HepG2 (cell line): ENCODE results near the gene SH2D3C. TPM values are rescaled to one million over a fixed set of nuclear protein-coding genes. Genes with fewer than 3 reads are reported as not detected.

Experiments used
- ATAC-seq: fragments of 200-7000 bp; cut with Tn5 transposase; 3 replicates; pipeline ENCODE4 v1.9.1; 2020; ENCODE audit warnings: mild to moderate bottlenecking, moderate library complexity
- BruUV-seq: library from RNA; stranded (reverse); fragments of 400-500 nt; replicated peaks from 2 replicates; lab custom pipeline; 2021; lab: Mats Ljungman, UMichigan
- CTCF ChIA-PET: fragments of 300-600 bp; formaldehyde crosslinking; extraction: SDS; loops from one replicate; lab custom pipeline; 2021; ENCODE audit warnings: low total read pairs, inconsistent platforms, low intra/inter-chr PET ratio; lab: Yijun Ruan, JAX
- POLR2A ChIA-PET: fragments of 350-600 bp; sonication (Branson Sonifier 250); formaldehyde crosslinking; loops from one replicate; lab custom pipeline; 2020; ENCODE audit warnings: antibody characterized with exemption, inconsistent platforms; lab: Yijun Ruan, JAX
- DNase-seq: peaks from one replicate; pipeline ENCODE4 v3.0.0-alpha.2; 2015; ENCODE audit warnings: low spot score
- FAIRE-seq: peaks from 3 replicates; lab custom pipeline; 2011; peaks lifted over from hg19 to GRCh38; lab: Jason Lieb, UNC
- H2AFZ ChIP-seq: one replicate; pipeline ENCODE4 v1.6.1; 2011; ENCODE audit warnings: low read length, inconsistent platforms
- H3K27ac ChIP-seq: fragments of 300-600 bp; 3 replicates; pipeline ENCODE4 v1.8.0; 2011; ENCODE audit warnings: mixed run types, mild to moderate bottlenecking, mixed read lengths, low read length, inconsistent platforms; ENCODE audit not compliant: insufficient read depth; ENCODE audit errors: extremely low read length
- H3K27me3 ChIP-seq, 2 experiments: fragments of 200-600 bp in 1 of 2; 2 replicates in 1 of 2; 3 replicates in 1 of 2; pipeline versions ENCODE4 v1.6.0 to v1.8.0; 2011; ENCODE audit warnings: low read length in 2 of 2, mild to moderate bottlenecking in 2 of 2, moderate library complexity in 2 of 2, inconsistent platforms in 1 of 2; ENCODE audit not compliant: insufficient read depth in 2 of 2, control insufficient read depth in 1 of 2
- H3K36me3 ChIP-seq, 2 experiments: fragments of 200-600 bp in 1 of 2; replicated peaks in 1 of 2; 2 replicates in 1 of 2; 3 replicates in 1 of 2; pipeline versions ENCODE4 v1.5.1 to v1.8.0; 2011; ENCODE audit warnings: low read length in 2 of 2, inconsistent platforms in 1 of 2; ENCODE audit not compliant: insufficient read depth in 2 of 2, control insufficient read depth in 1 of 2
- H3K4me1 ChIP-seq: 2 replicates; pipeline ENCODE4 v1.5.1; 2012; ENCODE audit warnings: low read length, inconsistent platforms; ENCODE audit not compliant: insufficient read depth
- H3K4me2 ChIP-seq: 2 replicates; pipeline ENCODE4 v1.6.0; 2011; ENCODE audit warnings: low read depth, low read length, inconsistent platforms
- H3K4me3 ChIP-seq, 3 experiments: fragments of 200-600 bp in 1 of 3; sonication (generic), shearing (Covaris generic) in 1 of 3; replicated peaks in 1 of 3; 2 replicates each; pipeline ENCODE4 v1.5.1; 2011 to 2016; ENCODE audit warnings: low read length in 3 of 3, inconsistent platforms in 2 of 3, low read depth in 2 of 3, mild to moderate bottlenecking in 2 of 3, control low read depth in 1 of 3, mixed read lengths in 1 of 3; ENCODE audit not compliant: insufficient read depth in 1 of 3
- H3K79me2 ChIP-seq: one replicate; pipeline ENCODE4 v1.6.1; 2011; ENCODE audit warnings: low read length, inconsistent platforms; ENCODE audit not compliant: insufficient read depth
- H3K9ac ChIP-seq: 2 replicates; pipeline ENCODE4 v1.6.0; 2011; ENCODE audit warnings: mild to moderate bottlenecking, low read depth, low read length, inconsistent platforms; ENCODE audit not compliant: insufficient read depth
- H3K9me3 ChIP-seq: 2 replicates; pipeline ENCODE4 v1.5.1; 2012; ENCODE audit warnings: mild to moderate bottlenecking, low read length
- H4K20me1 ChIP-seq: 2 replicates; pipeline ENCODE4 v1.6.0; 2011; ENCODE audit warnings: inconsistent platforms, mild to moderate bottlenecking, low read length, moderate library complexity; ENCODE audit not compliant: insufficient read depth
- ARNT2 ChIP-seq: sonication (generic); formaldehyde crosslinking; IDR thresholded peaks from 2 replicates; pipeline ENCODE4 v1.8.0; 2022; ENCODE audit warnings: mild to moderate bottlenecking, low read depth, missing genetic modification reagents, moderate library complexity
- MAFF ChIP-seq: IDR thresholded peaks from 2 replicates; pipeline ENCODE4 v1.6.1; 2011; ENCODE audit warnings: low read depth, low read length, improper control_type of control experiment
- MAFK ChIP-seq, 2 experiments: IDR thresholded peaks in 1 of 2; conservative IDR thresholded peaks in 1 of 2; 2 replicates each; pipeline ENCODE4 v1.6.1; 2011; ENCODE audit warnings: improper control_type of control experiment in 2 of 2, low read length in 2 of 2
- MEF2D ChIP-seq: sonication (generic); formaldehyde crosslinking; IDR thresholded peaks from 2 replicates; pipeline ENCODE4 v1.5.1; 2020; ENCODE audit warnings: mild to moderate bottlenecking, missing genetic modification reagents
- MYC ChIP-seq: sonication (generic); formaldehyde crosslinking; IDR thresholded peaks from 2 replicates; pipeline ENCODE4 v1.9.0; 2021; ENCODE audit warnings: missing genetic modification reagents, borderline replicate concordance
- ZMAT3 ChIP-seq: sonication (generic); formaldehyde crosslinking; conservative IDR thresholded peaks from 2 replicates; pipeline ENCODE4 v1.7.0; 2021; ENCODE audit warnings: missing genetic modification reagents
- WGBS: methylation state at CpG from one replicate; pipeline ENCODE4 v1.1.6; 2017; ENCODE audit warnings: low lambda C conversion rate; 5-methylcytosine and 5-hydroxymethylcytosine counted together
- in situ Hi-C: cut with HindIII; loops from 2 replicates; pipeline ENCODE4 v1.10.0; 2017; ENCODE audit warnings: low pct_unique_long_range_greater_than_20kb; ENCODE audit not compliant: extremely low pct_ligation_motif_present
- intact Hi-C: fragments of 100-400 bp; cut with micrococcal nuclease; formaldehyde crosslinking; loops from one replicate; pipeline ENCODE4 v1.10.0; 2022; ENCODE audit not compliant: unreplicated experiment
- microRNA-seq: library from miRNA; unstranded; fragments of <30 nt; microRNA quantifications from one replicate; pipeline ENCODE4, GENCODE V29; 2020
- polyA plus RNA-seq, 8 experiments: library from polyadenylated mRNA; depleted of rRNA in 3 of 8; stranded (reverse) in 7 of 8; unstranded in 1 of 8; fragments of >200 nt; fragmentation: Illumina TruSeq in 4 of 8; extraction: Trizol in 4 of 8; gene quantifications; 2 replicates each; pipeline versions ENCODE4 v1.2.1 to v1.2.3, GENCODE V29; 2011 to 2016; ENCODE audit warnings: low read depth in 4 of 8, missing spikeins in 1 of 8, mixed read lengths in 1 of 8; ENCODE audit not compliant: insufficient read depth in 1 of 8
- total RNA-seq, 5 experiments: library from RNA; depleted of rRNA; stranded (reverse); fragments of >200 nt; fragmentation: Illumina TruSeq; extraction: Trizol; gene quantifications; 2 replicates each; pipeline ENCODE4 v1.2.3, GENCODE V29; 2016; ENCODE audit warnings: low read depth in 1 of 5
- TF ChIP-seq, protein P1 (sequence below): sonication (generic); formaldehyde crosslinking; IDR thresholded peaks from 2 replicates; pipeline ENCODE4 v1.5.0; 2020; ENCODE audit warnings: missing genetic modification reagents

SH2D3C gene
- total and polyA plus RNA-seq, 2 of the 13 experiments (the other 11 are each of a cell fraction or from before 2014, with no cell fraction given), result not detected

DNA sequence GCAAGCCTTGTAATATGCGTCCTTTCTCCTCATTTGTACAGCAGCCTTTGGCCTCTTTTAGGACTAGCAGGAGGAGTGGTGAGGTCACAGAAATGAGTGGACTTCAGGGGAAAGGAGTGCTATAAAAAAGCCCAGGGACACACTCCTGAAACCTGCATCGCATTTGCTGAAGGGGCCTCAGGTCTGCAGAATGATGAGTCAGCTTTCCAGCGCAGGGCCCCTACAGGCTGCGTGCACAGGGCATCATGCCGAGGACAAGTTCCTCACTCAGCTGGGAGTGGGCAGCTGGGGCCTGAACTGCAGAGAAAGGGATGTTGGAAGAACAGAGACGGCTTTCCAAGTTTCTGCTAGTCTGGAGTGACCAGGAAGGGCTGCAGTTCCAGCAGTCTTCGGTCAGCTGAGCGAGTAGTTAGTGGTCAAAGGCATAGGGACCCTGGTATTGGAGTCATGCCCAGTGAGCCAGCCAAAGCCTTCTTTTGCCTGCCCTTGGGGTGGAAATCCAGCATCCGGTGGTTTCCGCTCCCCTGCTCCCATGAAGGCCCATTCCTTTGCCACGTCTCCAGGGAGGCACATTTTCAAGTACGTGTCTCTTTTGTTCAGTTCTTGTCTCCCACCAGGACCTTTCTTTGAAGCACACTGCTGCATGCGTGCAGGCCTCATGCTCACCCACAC lies 89.0 kb downstream of the SH2D3C start:
- WGBS, result 79% methylated on average over 12 of the region's 13 CpGs
- Histone ChIP-seq H2AFZ (no peak overlapping the region), H3K9ac (no peak overlapping the region), H3K9me3 (no peaks in the 10 kb centered on the region), H3K4me1 (peaks cover 15% of the 10 kb centered on the region), H3K4me3 (no peak overlapping the region), H4K20me1 (no peaks in the 10 kb centered on the region), H3K36me3 (no peaks in the 10 kb centered on the region), H3K27me3 (no peaks in the 10 kb centered on the region), H3K27ac (no peak overlapping the region), H3K79me2 (no peaks in the 10 kb centered on the region), H3K4me2 (no peak overlapping the region)
- TF ChIP-seq ZMAT3 (CRISPR knock-in tag), result no peak
- peak; percentile 78 for TF ChIP-seq MAFF
- TF ChIP-seq ARNT2 (CRISPR knock-in tag), result no peak
- TF ChIP-seq MEF2D (CRISPR knock-in tag), result no peak
- TF ChIP-seq, protein P1, sequence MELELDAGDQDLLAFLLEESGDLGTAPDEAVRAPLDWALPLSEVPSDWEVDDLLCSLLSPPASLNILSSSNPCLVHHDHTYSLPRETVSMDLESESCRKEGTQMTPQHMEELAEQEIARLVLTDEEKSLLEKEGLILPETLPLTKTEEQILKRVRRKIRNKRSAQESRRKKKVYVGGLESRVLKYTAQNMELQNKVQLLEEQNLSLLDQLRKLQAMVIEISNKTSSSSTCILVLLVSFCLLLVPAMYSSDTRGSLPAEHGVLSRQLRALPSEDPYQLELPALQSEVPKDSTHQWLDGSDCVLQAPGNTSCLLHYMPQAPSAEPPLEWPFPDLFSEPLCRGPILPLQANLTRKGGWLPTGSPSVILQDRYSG, result no peak
- peak; percentile 70 to 89 for TF ChIP-seq MAFK (conservative IDR thresholded peaks at IDR 0.05 in 1 of 2, IDR thresholded peaks at IDR 0.05 in 1 of 2; ENCODE audit: low read length in 2 of 2)
- TF ChIP-seq MYC (CRISPR knock-in tag), result no peak
- in situ Hi-C loops, result no loop called here
- ATAC-seq, result no peak
- intact Hi-C loops, result no loop called here
- DNase-seq, result no peak
- ChIA-PET CTCF (no interaction called here), POLR2A (no interaction called here)
- no peak for FAIRE-seq
- no TSS peak for BruUV-seq

Small RNA genes lying within 50 kb of the gene (microRNA-seq; reads per million reads assigned to microRNA genes)
- gene MIR2861 (not detected), gene MIR3960 (not detected)

Other genes starting within 250 kb of the SH2D3C start
- 2.9 and 4.4 TPM in 2 replicates for gene STXBP1, start 166.4 kb downstream of the SH2D3C start, total RNA-seq (2016; rRNA removed; fragmentation: Illumina TruSeq; extraction: Trizol)
- gene STXBP1, start 166.4 kb downstream of the SH2D3C start, polyA plus RNA-seq (2011; rRNA removed), result 2.9 and 4.1 TPM in 2 replicates
- gene CFAP157, start 71.7 kb downstream of the SH2D3C start, total RNA-seq (2016; rRNA removed; fragmentation: Illumina TruSeq; extraction: Trizol), result not detected in 2 replicates
- gene CFAP157, start 71.7 kb downstream of the SH2D3C start, polyA plus RNA-seq (2011; rRNA removed), result 0.07 TPM in 1 of 2 replicates, not detected in the other
- 7.6 and 10.4 TPM in 2 replicates for gene PTRH1, start 63.0 kb downstream of the SH2D3C start, total RNA-seq (2016; rRNA removed; fragmentation: Illumina TruSeq; extraction: Trizol)
- 4.0 and 5.4 TPM in 2 replicates for gene PTRH1, start 63.0 kb downstream of the SH2D3C start, polyA plus RNA-seq (2011; rRNA removed)
- gene TTC16, start 62.6 kb downstream of the SH2D3C start, total RNA-seq (2016; rRNA removed; fragmentation: Illumina TruSeq; extraction: Trizol), result not detected in 2 replicates
- gene TTC16, start 62.6 kb downstream of the SH2D3C start, polyA plus RNA-seq (2011; rRNA removed), result not detected in 2 replicates
- 5.5 and 7.2 TPM in 2 replicates for gene TOR2A, start 43.4 kb downstream of the SH2D3C start, total RNA-seq (2016; rRNA removed; fragmentation: Illumina TruSeq; extraction: Trizol)
- 3.5 and 4.9 TPM in 2 replicates for gene TOR2A, start 43.4 kb downstream of the SH2D3C start, polyA plus RNA-seq (2011; rRNA removed)
- gene CDK9, start 7.4 kb upstream of the SH2D3C start, total RNA-seq (2016; rRNA removed; fragmentation: Illumina TruSeq; extraction: Trizol), result 16.8 TPM in 2 replicates
- 21.5 and 26.1 TPM in 2 replicates for gene CDK9, start 7.4 kb upstream of the SH2D3C start, polyA plus RNA-seq (2011; rRNA removed)
- 20.3 and 35.6 TPM in 2 replicates for gene FPGS, start 24.2 kb upstream of the SH2D3C start, total RNA-seq (2016; rRNA removed; fragmentation: Illumina TruSeq; extraction: Trizol)
- 36.8 and 41.3 TPM in 2 replicates for gene FPGS, start 24.2 kb upstream of the SH2D3C start, polyA plus RNA-seq (2011; rRNA removed)
- 0.02 TPM in 1 of 2 replicates, not detected in the other for gene ENG, start 76.0 kb upstream of the SH2D3C start, total RNA-seq (2016; rRNA removed; fragmentation: Illumina TruSeq; extraction: Trizol)
- 1.1 and 1.4 TPM in 2 replicates for gene ENG, start 76.0 kb upstream of the SH2D3C start, polyA plus RNA-seq (2011; rRNA removed)
- gene AK1, start 99.0 kb upstream of the SH2D3C start, total RNA-seq (2016; rRNA removed; fragmentation: Illumina TruSeq; extraction: Trizol), result 25.7 and 32.8 TPM in 2 replicates
- gene AK1, start 99.0 kb upstream of the SH2D3C start, polyA plus RNA-seq (2011; rRNA removed), result 19.1 and 28.5 TPM in 2 replicates
- gene ST6GALNAC6, start 120.9 kb upstream of the SH2D3C start, total RNA-seq (2016; rRNA removed; fragmentation: Illumina TruSeq; extraction: Trizol), result 16.7 and 18.5 TPM in 2 replicates
- gene ST6GALNAC6, start 120.9 kb upstream of the SH2D3C start, polyA plus RNA-seq (2011; rRNA removed), result 65.4 and 103 TPM in 2 replicates
- gene ST6GALNAC4, start 138.4 kb upstream of the SH2D3C start, total RNA-seq (2016; rRNA removed; fragmentation: Illumina TruSeq; extraction: Trizol), result 14.8 and 18.8 TPM in 2 replicates
- 27.7 and 36.4 TPM in 2 replicates for gene ST6GALNAC4, start 138.4 kb upstream of the SH2D3C start, polyA plus RNA-seq (2011; rRNA removed)
- gene PIP5KL1, start 152.1 kb upstream of the SH2D3C start, total RNA-seq (2016; rRNA removed; fragmentation: Illumina TruSeq; extraction: Trizol), result 0.20 TPM in 1 of 2 replicates, not detected in the other
- gene PIP5KL1, start 152.1 kb upstream of the SH2D3C start, polyA plus RNA-seq (2011; rRNA removed), result 0.44 and 0.49 TPM in 2 replicates
- 17.5 and 24.8 TPM in 2 replicates for gene DPM2, start 159.2 kb upstream of the SH2D3C start, total RNA-seq (2016; rRNA removed; fragmentation: Illumina TruSeq; extraction: Trizol)
- 35.3 and 38.6 TPM in 2 replicates for gene DPM2, start 159.2 kb upstream of the SH2D3C start, polyA plus RNA-seq (2011; rRNA removed)
- 16.1 and 16.6 TPM in 2 replicates for gene EEIG1, start 202.3 kb upstream of the SH2D3C start, total RNA-seq (2016; rRNA removed; fragmentation: Illumina TruSeq; extraction: Trizol)
- 25.2 and 30.1 TPM in 2 replicates for gene EEIG1, start 202.3 kb upstream of the SH2D3C start, polyA plus RNA-seq (2011; rRNA removed)